Measurements from ENCODE around the gene CTNNBIP1.
A peak's percentile ranks its signal among the peaks of the same experiment; 100 is the strongest.

The CTNNBIP1 gene

GRCh38 chr1:9877962-9878361 lies 32.1 kb downstream of the CTNNBIP1 start:
- DNase-seq (ENCODE audit: low read depth in 2 of 2) = no peak

- no peak for DNase-seq (ENCODE audit: low read depth in 2 of 2)
These were observed 34.5 kb downstream of the CTNNBIP1 start for GRCh38 chr1:9875636-9876000.

- DNase-seq (ENCODE audit: low read depth in 2 of 2) = peak in 1 of 2 experiments; percentile 36
These were observed 35.0 kb downstream of the CTNNBIP1 start for GRCh38 chr1:9874959-9875635.

GRCh38 chr1:9874412-9874811 lies 35.7 kb downstream of the CTNNBIP1 start:
- no peak for DNase-seq (ENCODE audit: low read depth in 2 of 2)

GRCh38 chr1:9873992-9874391 lies 36.1 kb downstream of the CTNNBIP1 start:
- DNase-seq (ENCODE audit: low read depth in 2 of 2) = no peak

GRCh38 chr1:9873385-9873784 lies 36.7 kb downstream of the CTNNBIP1 start:
- DNase-seq (ENCODE audit: low read depth in 2 of 2) = no peak

GRCh38 chr1:9872430-9873165 lies 37.5 kb downstream of the CTNNBIP1 start:
- DNase-seq (ENCODE audit: low read depth in 2 of 2) = no peak

- DNase-seq (ENCODE audit: low read depth in 2 of 2) = no peak
These were observed 38.2 kb downstream of the CTNNBIP1 start for GRCh38 chr1:9871707-9872425.

GRCh38 chr1:9871021-9871420 lies 39.0 kb downstream of the CTNNBIP1 start:
- DNase-seq (ENCODE audit: low read depth in 2 of 2) = no peak

- DNase-seq (ENCODE audit: low read depth in 2 of 2) = no peak
These were observed 39.5 kb downstream of the CTNNBIP1 start for GRCh38 chr1:9870572-9870971.

- DNase-seq (ENCODE audit: low read depth in 2 of 2) = no peak
These were observed 40.2 kb downstream of the CTNNBIP1 start for GRCh38 chr1:9869831-9870251.

- DNase-seq (ENCODE audit: low read depth in 2 of 2) = no peak
These were observed 41.9 kb downstream of the CTNNBIP1 start for GRCh38 chr1:9868244-9868590.

- peak in 1 of 2 experiments; percentile 22 for DNase-seq (ENCODE audit: low read depth in 2 of 2)
These were observed 42.4 kb downstream of the CTNNBIP1 start for GRCh38 chr1:9867408-9868243.

GRCh38 chr1:9866836-9867235 lies 43.2 kb downstream of the CTNNBIP1 start:
- DNase-seq (ENCODE audit: low read depth in 2 of 2) = no peak

- no peak for DNase-seq (ENCODE audit: low read depth in 2 of 2)
These were observed 44.3 kb downstream of the CTNNBIP1 start for GRCh38 chr1:9865724-9866123.

- no peak for DNase-seq (ENCODE audit: low read depth in 2 of 2)
These were observed 46.7 kb downstream of the CTNNBIP1 start for GRCh38 chr1:9863371-9863770.

- DNase-seq (ENCODE audit: low read depth in 2 of 2) = no peak
These were observed 48.7 kb downstream of the CTNNBIP1 start for GRCh38 chr1:9861360-9861759.

- no peak for DNase-seq (ENCODE audit: low read depth in 2 of 2)
These were observed 49.2 kb downstream of the CTNNBIP1 start for GRCh38 chr1:9860887-9861286.

- DNase-seq (ENCODE audit: low read depth in 2 of 2) = no peak
These were observed 50.6 kb downstream of the CTNNBIP1 start for GRCh38 chr1:9859281-9860014.

GRCh38 chr1:9858293-9859035 lies 51.6 kb downstream of the CTNNBIP1 start:
- DNase-seq (ENCODE audit: low read depth in 2 of 2) = no peak

- no peak for DNase-seq (ENCODE audit: low read depth in 2 of 2)
These were observed 54.9 kb downstream of the CTNNBIP1 start for GRCh38 chr1:9855186-9855585.

All from fibroblast of skin of left quadriceps (primary cell).